DOHH2 (cell line): ENCODE data around the gene PROM2.

Source experiments
- CTCF ChIP-seq: fragments of 200-600 bp; sonication (generic); IDR thresholded peaks from one replicate; pipeline ENCODE4 v1.5.1; 2014; ENCODE audit warnings: antibody characterized with exemption, mild to moderate bottlenecking, low read depth, low read length; ENCODE audit not compliant: poor library complexity, severe bottlenecking
- EZH2phosphoT487 ChIP-seq: fragments of 200-600 bp; sonication (generic); IDR thresholded peaks from 2 replicates; pipeline ENCODE4 v1.6.1; 2017; ENCODE audit warnings: borderline replicate concordance, mild to moderate bottlenecking, antibody characterized with exemption, low read length, moderate library complexity, mixed read lengths

GRCh38 chr2:95282458-95282857, 8.2 kb downstream of the PROM2 start:
- TF ChIP-seq CTCF (no peak), EZH2phosphoT487 (no peak)
